ENCODE data around the gene TFAM. TPM values are rescaled to one million over a fixed set of nuclear protein-coding genes. Genes with fewer than 3 reads are reported as not detected.

The TFAM gene
- total and polyA plus RNA-seq, 8 donors: 2.1 to 17.1 (median 11.7) TPM

GRCh38 chr10:58360412-58361004, 24.7 kb upstream of the TFAM start:
- Histone ChIP-seq H3K9me3 (no peaks in the 10 kb centered on the region), H3K27ac (no peak overlapping the region), H3K36me3 (peaks cover 0 to 7% (median 0%) of the 10 kb centered on the region in 3 donors), H3K4me3 (no peak overlapping the region), H3K27me3 (no peaks in the 10 kb centered on the region), H3K4me1 (no peaks in the 10 kb centered on the region)
- no peak for TF ChIP-seq CTCF (IDR thresholded peaks at IDR 0.05)
- ATAC-seq: no peak
- DNase-seq: no peak
- no peak for FAIRE-seq
- intact Hi-C loops (cut with DNase I): no loop called here
- 93 to 97% methylated on average over 9 of the region's 9 CpGs for WGBS, 2 donors

GRCh38 chr10:58361353-58361752, 23.9 kb upstream of the TFAM start:
- intact Hi-C loops (cut with DNase I): no loop called here
- ATAC-seq (no peak), DNase-seq (no peak), FAIRE-seq (no peak)
- Histone ChIP-seq H3K4me3 (no peak overlapping the region), H3K4me1 (no peaks in the 10 kb centered on the region), H3K27ac (no peak overlapping the region), H3K36me3 (peaks cover 0 to 7% (median 0%) of the 10 kb centered on the region in 3 donors), H3K9me3 (no peaks in the 10 kb centered on the region), H3K27me3 (no peaks in the 10 kb centered on the region)
- no peak for TF ChIP-seq CTCF (IDR thresholded peaks at IDR 0.05)
- 96 to 100% methylated on average over 2 of the region's 2 CpGs for WGBS, 2 donors

- H3K4me3 ChIP-seq: no peak overlapping the region
- WGBS, 2 donors: 67 to 76% methylated on average over 1 of the region's 1 CpG
- no peak for FAIRE-seq
Measured at GRCh38 chr10:58362027-58362789, 23.0 kb upstream of the TFAM start.

GRCh38 chr10:58367069-58367468, 18.1 kb upstream of the TFAM start:
- WGBS, 2 donors: 84 to 89% methylated on average over 3 of the region's 3 CpGs
- no peaks in the 10 kb centered on the region for H3K9me3 ChIP-seq
- ATAC-seq (no peak), DNase-seq (no peak), FAIRE-seq (no peak)
- intact Hi-C loops (cut with DNase I): no loop called here
- no peak overlapping the region for H3K4me3 ChIP-seq
- H3K4me1 ChIP-seq: no peaks in the 10 kb centered on the region
- no peak overlapping the region for H3K27ac ChIP-seq
- no peaks in the 10 kb centered on the region for H3K27me3 ChIP-seq
- no peak for TF ChIP-seq CTCF (IDR thresholded peaks at IDR 0.05)
- H3K36me3 ChIP-seq: peaks cover 0 to 7% (median 0%) of the 10 kb centered on the region in 3 donors

More at GRCh38 chr10:58362027-58362789, 23.0 kb upstream of the TFAM start:
- Histone ChIP-seq H3K4me1 (no peaks in the 10 kb centered on the region), H3K27me3 (no peaks in the 10 kb centered on the region), H3K9me3 (no peaks in the 10 kb centered on the region), H3K36me3 (peaks cover 0 to 7% (median 0%) of the 10 kb centered on the region in 3 donors), H3K27ac (no peak overlapping the region)
- no peak for ATAC-seq
- TF ChIP-seq CTCF (IDR thresholded peaks at IDR 0.05): no peak
- intact Hi-C loops (cut with DNase I): no loop called here
- no peak for DNase-seq

- Histone ChIP-seq H3K27me3 (no peaks in the 10 kb centered on the region), H3K4me3 (no peak overlapping the region), H3K4me1 (no peaks in the 10 kb centered on the region), H3K27ac (no peak overlapping the region), H3K36me3 (no peaks in the 10 kb centered on the region), H3K9me3 (no peaks in the 10 kb centered on the region)
- ATAC-seq: no peak
- no peak for DNase-seq
- intact Hi-C loops (cut with DNase I): no loop called here
- FAIRE-seq: no peak
- no peak for TF ChIP-seq CTCF (IDR thresholded peaks at IDR 0.05)
Measured at GRCh38 chr10:58371473-58371872, 13.7 kb upstream of the TFAM start.

Data from pancreas (tissue), 10 donors.